GM12801 (cell line): ENCODE results near the gene ATP4A.

ENCODE experiments used
- TF ChIP-seq, protein P1 (sequence below): IDR thresholded peaks from one replicate; pipeline ENCODE4 v1.5.1; 2011; ENCODE audit warnings: control low read depth; ENCODE audit not compliant: insufficient read length; ENCODE audit errors: extremely low read depth

Gene ATP4A

DNA sequence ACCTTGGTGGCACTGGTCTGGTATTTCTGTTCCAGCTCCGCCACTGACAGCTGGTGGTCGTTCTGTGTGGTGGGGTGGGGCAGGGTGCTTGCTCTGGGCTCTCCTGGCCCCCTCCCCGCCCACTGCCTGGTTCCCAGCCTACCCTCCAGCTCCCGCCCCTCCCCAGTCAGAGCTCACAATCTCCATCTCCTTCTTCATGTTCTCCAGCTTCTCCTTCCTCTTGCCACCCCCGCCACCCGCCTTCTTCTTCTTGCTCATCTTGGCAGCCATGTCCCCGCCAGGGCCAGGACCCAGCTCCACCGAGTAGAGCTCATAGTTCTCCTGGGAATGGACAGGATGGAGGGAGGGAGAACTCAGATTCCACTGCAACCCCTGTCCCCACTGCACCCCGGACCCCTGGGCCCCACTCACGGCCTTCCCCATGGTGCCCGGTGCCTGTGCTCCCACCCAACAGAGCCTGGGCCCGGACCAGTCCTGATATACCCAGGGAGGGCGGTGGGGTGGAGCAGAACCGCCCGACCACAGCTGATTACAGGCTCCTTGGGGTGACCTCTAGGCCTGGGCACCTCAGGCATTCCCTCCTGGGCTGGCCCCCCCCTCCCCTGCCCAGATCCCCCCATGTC lies at the start of gene ATP4A:
Gene ATP4A (minus strand): TSS at position 452 of the 623 bp plus-strand sequence. CDS start 29 bp downstream, at position 423.
- TF ChIP-seq, protein P1, sequence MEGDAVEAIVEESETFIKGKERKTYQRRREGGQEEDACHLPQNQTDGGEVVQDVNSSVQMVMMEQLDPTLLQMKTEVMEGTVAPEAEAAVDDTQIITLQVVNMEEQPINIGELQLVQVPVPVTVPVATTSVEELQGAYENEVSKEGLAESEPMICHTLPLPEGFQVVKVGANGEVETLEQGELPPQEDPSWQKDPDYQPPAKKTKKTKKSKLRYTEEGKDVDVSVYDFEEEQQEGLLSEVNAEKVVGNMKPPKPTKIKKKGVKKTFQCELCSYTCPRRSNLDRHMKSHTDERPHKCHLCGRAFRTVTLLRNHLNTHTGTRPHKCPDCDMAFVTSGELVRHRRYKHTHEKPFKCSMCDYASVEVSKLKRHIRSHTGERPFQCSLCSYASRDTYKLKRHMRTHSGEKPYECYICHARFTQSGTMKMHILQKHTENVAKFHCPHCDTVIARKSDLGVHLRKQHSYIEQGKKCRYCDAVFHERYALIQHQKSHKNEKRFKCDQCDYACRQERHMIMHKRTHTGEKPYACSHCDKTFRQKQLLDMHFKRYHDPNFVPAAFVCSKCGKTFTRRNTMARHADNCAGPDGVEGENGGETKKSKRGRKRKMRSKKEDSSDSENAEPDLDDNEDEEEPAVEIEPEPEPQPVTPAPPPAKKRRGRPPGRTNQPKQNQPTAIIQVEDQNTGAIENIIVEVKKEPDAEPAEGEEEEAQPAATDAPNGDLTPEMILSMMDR = no peak

DNA sequence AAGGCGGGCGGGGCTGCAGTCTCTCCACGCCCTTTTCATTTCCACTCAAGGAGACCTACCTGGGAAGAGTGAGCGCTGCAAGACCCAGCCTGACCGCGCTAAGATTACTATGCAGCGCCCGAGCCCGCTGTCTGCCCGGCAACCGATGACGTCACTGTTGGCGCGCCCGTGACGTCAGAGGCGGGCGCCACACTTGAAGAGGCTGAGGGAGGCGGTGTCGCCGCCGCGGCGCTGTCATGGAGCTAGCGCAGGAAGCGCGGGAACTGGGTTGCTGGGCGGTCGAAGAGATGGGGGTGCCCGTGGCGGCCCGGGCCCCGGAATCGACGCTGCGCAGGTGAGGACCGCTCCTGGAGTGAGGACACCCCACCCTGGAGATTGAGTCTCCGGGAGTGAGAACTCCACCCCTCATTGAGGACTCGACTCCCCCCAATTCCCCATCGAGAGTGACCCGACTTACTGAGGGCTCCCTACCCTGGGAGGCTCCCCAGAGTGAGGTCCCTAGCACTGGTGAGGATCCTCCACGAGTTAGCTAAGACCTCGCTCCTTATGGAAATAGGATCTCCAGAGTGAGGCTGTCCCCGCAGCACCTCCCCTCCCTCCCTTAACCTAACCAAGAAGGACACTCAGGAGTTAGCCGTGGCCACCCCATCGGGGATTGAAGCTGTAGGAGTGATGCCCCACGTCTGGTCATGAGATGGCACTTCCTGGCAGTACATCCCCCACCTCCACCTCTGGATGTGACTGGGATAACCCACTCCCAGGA lies 49.3 kb upstream of the ATP4A start, which contains the start of gene HAUS5:
Gene HAUS5 (plus strand): TSS at position 177 of the 763 bp plus-strand sequence. CDS start 60 bp downstream, at position 237.
- TF ChIP-seq, protein P1 = no peak

DNA sequence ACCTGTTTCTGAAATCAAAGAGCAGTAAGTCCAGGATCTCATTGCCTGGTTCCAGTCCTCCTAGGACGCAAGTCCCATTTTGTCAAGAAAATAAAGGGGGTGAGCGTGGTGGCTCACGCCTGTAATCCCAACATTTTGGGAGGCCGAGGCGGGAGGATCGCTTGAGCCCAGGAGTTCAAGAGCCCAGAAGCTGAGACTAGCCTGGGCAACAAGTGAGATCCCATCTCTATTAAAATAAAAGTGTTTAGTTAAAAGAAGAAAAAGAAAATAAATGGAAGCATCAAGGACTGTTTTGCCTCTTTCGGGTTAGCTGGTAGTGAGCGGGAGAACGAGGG lies 48.7 kb upstream of the ATP4A start:
- TF ChIP-seq, protein P1 = no peak

DNA sequence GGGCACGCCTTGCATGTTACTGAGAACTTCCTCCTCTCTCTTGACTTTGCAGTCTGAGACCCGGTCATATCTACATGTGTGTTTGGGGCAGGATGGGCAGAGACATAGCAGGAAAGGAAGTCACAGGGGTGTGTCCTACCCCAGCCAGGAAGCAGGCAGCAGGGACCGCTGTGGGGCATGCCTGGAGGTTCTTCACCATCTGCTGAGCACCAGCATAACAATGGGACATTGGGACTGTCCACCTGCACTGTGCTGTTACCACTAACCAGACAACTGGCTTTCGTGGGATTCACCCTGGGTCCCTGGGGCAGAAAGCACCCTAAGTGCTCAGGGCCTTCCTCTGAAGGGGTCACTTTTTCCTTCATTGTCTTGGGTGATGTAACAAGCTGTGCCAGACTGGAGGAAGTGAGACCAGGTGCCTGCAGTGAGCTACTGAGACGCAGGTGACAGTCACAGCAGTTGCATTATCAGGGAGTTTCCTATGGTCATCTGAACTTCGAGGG lies 46.4 kb upstream of the ATP4A start:
- TF ChIP-seq, protein P1 = no peak

DNA sequence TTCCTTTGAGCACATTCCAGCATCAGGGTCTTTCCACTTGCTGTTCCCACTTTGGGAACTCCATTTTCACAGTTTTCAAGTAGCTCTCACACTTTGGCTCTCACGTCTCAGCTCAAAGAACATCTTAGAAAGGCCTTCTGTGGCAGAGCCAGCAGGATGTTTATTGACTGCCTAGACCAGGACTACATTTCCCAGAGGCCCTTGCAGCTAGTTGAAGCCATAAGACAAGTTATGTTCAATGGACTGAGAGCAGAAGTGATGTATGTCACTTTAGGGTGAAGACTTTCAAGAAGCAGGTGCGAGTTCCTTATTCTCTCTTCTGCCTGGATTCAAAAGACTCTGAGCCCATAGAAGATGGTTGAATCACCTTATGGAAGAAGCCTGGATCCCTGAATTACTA lies 44.8 kb upstream of the ATP4A start:
- TF ChIP-seq, protein P1 = no peak

DNA sequence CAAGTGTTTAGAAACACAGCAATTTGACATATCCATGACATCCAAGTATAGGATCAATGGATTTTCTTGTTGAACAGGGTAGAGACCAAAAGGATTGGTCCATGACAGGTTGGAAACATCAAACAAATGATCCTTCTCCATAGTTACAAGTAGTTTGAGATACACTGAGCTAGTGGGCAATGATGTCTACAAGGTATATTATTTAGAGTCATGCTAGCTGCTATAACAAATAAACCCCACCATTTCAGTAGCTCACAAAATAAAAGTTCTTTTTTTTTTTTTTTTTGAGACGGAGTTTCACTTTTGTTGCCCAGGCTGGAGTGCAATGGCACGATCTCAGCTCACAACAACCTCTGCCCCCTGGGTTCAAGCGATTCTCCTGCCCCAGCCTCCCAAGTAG lies 44.2 kb upstream of the ATP4A start:
- TF ChIP-seq, protein P1 = no peak

DNA sequence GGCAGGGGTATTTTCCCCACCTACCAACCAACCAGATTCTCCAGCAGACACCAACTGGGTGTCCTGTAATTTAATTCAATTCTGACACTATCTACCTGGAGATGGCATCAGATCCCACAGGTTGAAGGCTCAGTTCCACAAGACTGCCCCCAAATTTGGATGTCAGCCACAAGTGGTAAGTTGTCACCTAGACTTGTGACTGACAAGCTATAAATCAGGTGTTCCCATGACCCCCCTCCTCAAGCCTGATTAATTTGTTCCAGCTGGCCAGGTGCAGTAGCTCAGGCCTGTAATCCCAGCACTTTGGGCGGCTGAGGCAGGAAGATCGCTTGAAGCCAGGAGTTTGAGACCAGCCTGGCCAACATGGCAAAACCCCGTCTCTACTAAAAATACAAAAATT lies 38.5 kb upstream of the ATP4A start:
- TF ChIP-seq, protein P1 = no peak
